Gastrocnemius medialis (tissue), 4 donors: ENCODE measurements around the gene LARGE1.

Experiments
- POLR2A ChIP-seq, 2 donors: fragments of 450-650 bp; IDR thresholded peaks; one replicate each; pipeline ENCODE4 v1.6.1; 2017; ENCODE audit warnings: antibody characterized with exemption in 2 of 2, mild to moderate bottlenecking in 2 of 2, moderate library complexity in 2 of 2
- TF ChIP-seq, protein P1 (sequence below), 5 experiments: fragments of 450-650 bp in 3 of 5; fragments of 200-600 bp in 2 of 5; sonication (generic) in 2 of 5; IDR thresholded peaks in 4 of 5; conservative IDR thresholded peaks in 1 of 5; 1 replicate in 4 of 5; 2 replicates in 1 of 5; pipeline ENCODE4 v1.5.1; 2016 to 2019; ENCODE audit warnings: antibody characterized with exemption in 5 of 5, mild to moderate bottlenecking in 3 of 5, moderate library complexity in 3 of 5

DNA sequence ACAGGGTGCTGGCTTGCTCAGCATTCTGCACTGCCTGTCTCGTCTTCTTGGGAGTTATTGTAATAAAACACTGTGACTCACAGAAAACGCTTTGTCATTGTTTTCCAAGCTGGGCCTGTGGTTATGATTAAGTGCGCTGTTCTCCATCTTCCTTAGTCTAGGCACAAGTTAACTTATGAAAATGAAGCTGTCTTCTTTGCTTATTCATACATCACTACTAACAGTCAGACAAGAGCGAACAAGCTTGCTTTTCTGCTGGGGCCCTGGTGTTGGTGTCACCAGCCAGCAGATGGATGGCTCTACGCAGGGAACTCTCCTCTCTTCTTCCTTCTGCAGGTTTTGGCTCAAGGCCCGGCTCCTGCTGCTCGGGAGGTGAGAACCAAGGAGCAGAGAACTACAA lies 482.0 kb downstream of the LARGE1 start:
- TF ChIP-seq, protein P1, sequence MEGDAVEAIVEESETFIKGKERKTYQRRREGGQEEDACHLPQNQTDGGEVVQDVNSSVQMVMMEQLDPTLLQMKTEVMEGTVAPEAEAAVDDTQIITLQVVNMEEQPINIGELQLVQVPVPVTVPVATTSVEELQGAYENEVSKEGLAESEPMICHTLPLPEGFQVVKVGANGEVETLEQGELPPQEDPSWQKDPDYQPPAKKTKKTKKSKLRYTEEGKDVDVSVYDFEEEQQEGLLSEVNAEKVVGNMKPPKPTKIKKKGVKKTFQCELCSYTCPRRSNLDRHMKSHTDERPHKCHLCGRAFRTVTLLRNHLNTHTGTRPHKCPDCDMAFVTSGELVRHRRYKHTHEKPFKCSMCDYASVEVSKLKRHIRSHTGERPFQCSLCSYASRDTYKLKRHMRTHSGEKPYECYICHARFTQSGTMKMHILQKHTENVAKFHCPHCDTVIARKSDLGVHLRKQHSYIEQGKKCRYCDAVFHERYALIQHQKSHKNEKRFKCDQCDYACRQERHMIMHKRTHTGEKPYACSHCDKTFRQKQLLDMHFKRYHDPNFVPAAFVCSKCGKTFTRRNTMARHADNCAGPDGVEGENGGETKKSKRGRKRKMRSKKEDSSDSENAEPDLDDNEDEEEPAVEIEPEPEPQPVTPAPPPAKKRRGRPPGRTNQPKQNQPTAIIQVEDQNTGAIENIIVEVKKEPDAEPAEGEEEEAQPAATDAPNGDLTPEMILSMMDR (IDR thresholded peaks at IDR 0.05 in 4 of 5, conservative IDR thresholded peaks at IDR 0.05 in 1 of 5) = no peak
- no peak for TF ChIP-seq POLR2A (IDR thresholded peaks at IDR 0.05)
